K562 treated with DMSO at 1 percent for 4 hours (cell line): ENCODE results near the gene RAP1GDS1. TPM values are rescaled to one million over a fixed set of nuclear protein-coding genes. Genes with fewer than 3 reads are reported as not detected.

Experiments used
- total RNA-seq: library from RNA; unstranded; fragments of 300-600 nt; gene quantifications from 2 replicates; pipeline ENCODE4 v1.2.3, GENCODE V29; 2022; ENCODE audit not compliant: insufficient read depth

RAP1GDS1 gene
- total RNA-seq, result 20.3 and 20.7 TPM in 2 replicates

DNA sequence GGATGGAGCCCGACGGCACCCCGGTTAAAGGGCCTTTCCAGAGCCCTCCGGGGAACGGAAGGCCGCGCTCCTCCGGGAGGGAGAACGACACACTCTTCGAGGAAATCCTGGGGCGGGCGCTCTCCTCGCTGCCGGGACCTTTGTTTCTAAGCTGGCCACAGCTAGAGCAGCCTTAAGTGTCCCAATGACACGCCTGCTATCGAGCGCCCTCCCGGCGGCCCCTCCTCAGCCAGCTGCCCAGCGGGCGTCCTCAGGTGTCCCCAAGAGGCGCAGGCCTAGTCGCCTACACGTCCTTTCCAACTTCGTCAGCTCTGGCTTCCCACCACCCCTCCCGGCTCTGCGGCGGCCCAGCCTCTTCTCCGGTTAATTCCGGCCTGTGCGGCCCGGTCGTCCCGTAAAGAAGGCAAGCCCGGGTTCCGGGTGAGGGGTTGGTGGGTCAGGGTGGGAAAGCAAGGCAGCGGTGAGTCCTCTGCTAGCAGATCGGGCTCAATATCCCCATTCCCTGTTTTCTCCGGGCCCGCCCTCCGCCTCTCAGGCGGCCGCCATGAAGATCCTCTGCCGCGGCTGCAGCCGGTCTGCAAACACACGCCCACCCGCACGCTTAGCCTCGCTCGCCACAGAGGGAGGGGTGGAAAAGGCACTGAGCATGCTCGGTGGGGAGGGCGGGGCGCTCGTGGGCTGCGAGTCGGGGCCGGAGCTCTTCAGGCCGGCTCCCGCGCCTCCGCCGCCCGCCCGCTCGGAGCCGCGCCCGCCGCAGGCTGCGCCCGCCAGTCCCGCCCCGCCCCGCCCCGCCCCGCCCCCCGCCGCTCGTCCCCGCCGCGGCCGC lies at the start of gene RAP1GDS1:
Gene RAP1GDS1 (plus strand): TSS at position 806 of the 826 bp plus-strand sequence. CDS start 182 bp downstream, outside the sequence.

Other genes with a start within 250 kb of the RAP1GDS1 start
- not detected in 2 replicates for gene STPG2, start 117.9 kb upstream of the RAP1GDS1 start, total RNA-seq